GM19372 (cell line): Measurements from ENCODE around the gene SLC2A5.

Source experiments
- ATAC-seq: cut with Tn5 transposase; IDR thresholded peaks from one replicate; pipeline ENCODE4 v1.9.1; 2021; ENCODE audit warnings: mild to moderate bottlenecking, low read depth, moderate library complexity; ENCODE audit not compliant: unreplicated experiment

SLC2A5 gene

DNA sequence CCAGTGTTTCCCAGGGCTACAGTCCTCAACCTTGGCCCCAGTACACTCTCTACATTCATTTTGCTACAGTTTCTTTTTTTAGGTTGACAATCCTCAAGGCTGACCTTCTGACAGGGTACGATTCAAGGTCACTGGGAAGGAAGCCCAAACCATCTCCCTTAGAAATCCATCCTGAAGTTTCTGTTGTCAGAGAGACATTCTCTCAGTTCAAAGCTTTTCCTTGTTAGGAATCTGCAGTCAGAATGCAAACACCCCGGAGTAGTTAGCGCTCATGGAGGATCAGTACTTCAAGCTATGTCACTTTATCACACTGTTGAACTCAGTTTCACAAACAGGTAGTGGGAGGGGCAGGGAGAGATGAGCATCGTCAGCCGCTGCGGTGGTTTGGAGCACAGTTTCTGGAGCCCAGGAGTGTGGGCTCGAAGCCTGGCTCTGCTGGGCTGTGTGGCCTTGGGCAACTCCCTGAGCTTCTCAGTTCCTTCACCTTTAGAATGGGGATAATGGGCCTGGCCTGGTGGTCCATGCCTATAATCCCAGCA lies 4.2 kb downstream of the SLC2A5 start:
- no peak for ATAC-seq

GRCh38 chr1:9062846-9063245 lies 6.6 kb downstream of the SLC2A5 start:
- ATAC-seq = no peak

GRCh38 chr1:9062021-9062471 lies 7.4 kb downstream of the SLC2A5 start:
- no peak for ATAC-seq

- no peak for ATAC-seq
These were observed 8.0 kb downstream of the SLC2A5 start for GRCh38 chr1:9061252-9061960.

GRCh38 chr1:9059891-9060744 lies 9.3 kb downstream of the SLC2A5 start:
- ATAC-seq = no peak

- no peak for ATAC-seq
These were observed 11.0 kb downstream of the SLC2A5 start for GRCh38 chr1:9058465-9058864.

DNA sequence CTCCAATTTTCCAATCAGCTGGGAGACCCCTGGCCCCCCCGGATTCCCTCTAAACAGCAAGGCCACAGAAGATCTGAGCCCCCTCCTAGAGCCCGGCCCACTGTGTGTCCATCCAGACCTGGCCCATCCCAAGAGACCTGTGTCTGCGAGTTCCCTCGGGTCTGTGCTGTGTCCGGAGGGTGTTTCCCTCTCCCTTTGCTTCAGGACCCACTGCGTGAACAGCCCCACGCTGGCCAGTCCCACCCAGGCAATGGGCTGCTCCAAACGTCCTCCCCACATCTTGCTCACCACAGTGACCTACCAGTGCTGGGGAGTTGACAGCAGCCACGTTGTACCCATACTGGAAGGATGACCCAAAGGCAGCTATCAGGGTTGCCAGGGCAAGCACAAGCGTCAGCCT lies 11.6 kb downstream of the SLC2A5 start:
- ATAC-seq = no peak

GRCh38 chr1:9052272-9053049 lies 17.0 kb downstream of the SLC2A5 start:
- no peak for ATAC-seq

DNA sequence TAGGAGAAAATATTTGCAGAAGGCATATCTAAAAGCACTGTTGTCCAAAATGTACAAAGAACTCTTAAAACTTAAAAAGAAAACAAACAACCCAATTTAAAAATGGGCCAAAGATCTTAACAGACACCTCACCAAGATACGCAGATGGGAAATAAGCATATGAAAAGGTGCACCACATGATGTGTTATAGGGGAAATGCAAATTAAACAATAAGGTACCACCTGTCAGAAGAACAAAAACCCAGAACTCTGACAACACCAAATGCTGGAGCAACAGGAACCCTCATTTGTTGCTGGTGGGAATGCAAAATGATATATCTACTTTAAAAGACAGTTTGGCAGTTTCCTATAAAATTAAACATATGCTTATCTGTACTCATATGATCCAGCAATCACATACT lies 18.1 kb downstream of the SLC2A5 start:
- no peak for ATAC-seq

DNA sequence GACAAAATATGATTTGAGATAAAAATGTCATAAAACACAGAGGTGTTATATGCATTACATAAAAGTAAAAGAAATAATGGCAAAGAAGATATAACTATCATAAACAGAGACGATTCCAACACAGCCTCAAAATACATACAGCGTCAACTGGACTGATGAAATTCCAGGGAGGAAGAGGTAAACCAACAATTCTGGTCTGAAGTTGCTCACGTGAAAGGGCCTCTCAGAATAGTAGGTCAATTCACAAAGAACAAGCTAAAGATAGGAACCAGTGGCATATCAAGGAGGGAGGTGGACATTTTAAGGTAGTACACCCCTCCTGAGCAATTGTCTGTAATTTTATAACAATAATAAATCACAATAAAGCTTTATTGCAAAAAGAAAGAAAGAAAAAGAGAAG lies 18.6 kb downstream of the SLC2A5 start:
- no peak for ATAC-seq

DNA sequence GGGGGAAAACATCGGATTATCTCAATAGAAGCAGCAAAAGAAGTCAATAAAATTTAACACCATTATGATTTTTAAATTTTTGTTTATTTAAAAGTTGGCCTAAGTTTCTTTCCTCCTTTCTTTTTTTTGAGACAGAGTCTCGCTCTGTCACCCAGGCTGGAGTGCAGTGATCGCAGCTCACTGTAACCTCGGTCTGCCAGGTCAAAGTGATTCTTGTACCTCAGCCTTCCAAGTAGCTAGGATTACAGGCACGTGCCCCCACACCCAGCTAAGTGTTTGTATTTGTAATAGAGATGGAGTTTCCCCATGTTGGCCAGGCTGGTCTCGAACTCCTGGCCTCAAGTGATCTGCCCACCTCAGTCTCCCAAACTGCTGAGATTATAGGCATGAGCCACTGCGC lies 20.9 kb downstream of the SLC2A5 start:
- no peak for ATAC-seq

- ATAC-seq = no peak
These were observed 22.4 kb downstream of the SLC2A5 start for GRCh38 chr1:9047019-9047418.

- no peak for ATAC-seq
These were observed 23.4 kb downstream of the SLC2A5 start for GRCh38 chr1:9045861-9046510.

GRCh38 chr1:9044236-9044635 lies 25.2 kb downstream of the SLC2A5 start:
- no peak for ATAC-seq

DNA sequence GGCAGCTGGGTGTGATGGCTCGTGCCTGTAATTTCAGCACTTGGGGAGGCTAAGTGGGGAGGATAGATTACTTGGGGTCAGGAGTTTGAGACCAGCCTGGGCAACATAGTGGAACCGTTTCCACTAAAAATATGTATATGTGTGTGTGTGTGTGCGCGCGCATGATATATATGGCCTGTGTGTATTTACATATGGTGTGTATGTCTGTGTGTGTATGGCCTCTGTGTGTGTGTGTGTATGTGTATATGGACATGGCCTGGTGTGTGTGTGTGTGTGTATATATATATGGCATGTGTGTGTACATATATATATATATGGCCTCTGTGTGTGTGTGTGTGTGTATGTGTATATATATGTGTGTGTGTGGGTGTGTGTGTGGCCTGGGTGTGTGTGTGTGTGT lies 27.2 kb downstream of the SLC2A5 start:
- ATAC-seq = no peak

GRCh38 chr1:9041116-9041779 lies 28.2 kb downstream of the SLC2A5 start:
- ATAC-seq = no peak

DNA sequence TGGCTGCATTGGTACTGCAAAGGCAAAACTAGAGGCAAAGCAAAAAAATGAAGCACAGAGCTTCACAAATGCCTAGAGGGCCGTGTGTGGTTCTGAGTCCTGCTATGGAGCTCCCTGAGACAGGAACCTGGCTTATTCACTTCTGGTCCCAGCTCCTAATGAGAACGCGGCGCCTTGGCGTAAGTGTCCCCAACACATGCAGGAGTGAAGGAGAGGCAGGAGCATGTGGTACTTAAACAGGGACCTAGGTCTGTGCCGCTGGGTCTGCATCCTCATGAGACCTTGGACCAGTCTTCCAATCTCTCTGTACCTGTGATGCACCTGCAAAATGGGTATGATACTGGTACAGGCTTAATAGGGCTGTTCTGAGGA lies 28.8 kb downstream of the SLC2A5 start:
- no peak for ATAC-seq

DNA sequence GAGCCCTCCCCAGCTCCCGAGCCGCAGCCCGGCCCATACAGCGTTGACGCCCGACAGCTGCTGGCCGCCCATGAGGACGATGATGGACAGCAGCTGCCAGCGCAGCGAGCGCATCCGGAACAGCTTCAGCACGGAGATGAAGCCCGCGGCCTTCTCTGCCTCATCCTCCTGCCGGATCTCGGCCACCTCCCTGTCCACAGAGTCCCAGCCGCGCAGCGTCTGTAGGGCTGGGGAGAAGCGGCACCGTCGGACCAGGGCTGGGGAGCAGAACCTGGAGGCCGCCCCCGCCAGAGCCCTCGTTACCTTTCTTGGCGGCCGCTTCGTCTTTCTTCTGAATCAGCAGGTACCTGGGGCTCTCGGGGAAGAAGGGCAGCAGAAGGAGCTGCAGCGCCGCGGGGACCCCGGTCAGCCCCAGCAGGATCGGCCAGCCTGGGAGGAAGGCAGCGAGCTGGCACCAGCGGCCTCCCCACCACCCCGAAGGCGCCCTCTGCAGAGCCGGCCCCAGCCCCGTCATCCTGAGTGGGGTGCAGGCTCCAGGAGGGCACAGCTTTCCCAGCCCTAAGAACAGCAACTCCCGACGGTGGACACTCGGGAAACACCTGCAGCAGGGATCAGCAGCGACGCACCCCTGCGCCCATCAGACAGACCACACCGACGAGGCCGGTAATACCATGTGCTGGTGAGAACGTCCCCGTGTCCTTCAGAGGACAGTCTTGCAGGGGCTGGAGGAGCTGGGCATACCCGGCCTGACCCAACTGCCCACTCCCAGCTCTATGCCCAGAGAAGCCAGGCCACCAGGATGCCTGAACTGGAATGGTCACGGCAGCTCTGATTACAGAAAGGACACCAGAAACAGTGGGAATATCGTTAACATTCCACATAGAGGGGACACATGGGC lies 29.4 kb downstream of the SLC2A5 start:
- ATAC-seq = no peak
